Osteoblast (primary cell): ENCODE measurements around the gene IBA57. TPM values are rescaled to one million over a fixed set of nuclear protein-coding genes. Genes with fewer than 3 reads are reported as not detected.
A peak's percentile ranks its signal among the peaks of the same experiment; 100 is the strongest.

Source experiments
- DNase-seq: peaks from one replicate; pipeline ENCODE4 v3.0.0; 2011; ENCODE audit warnings: low spot score, mixed read lengths; ENCODE audit not compliant: insufficient read length; ENCODE audit errors: missing footprints
- H2AFZ ChIP-seq: 2 replicates; pipeline ENCODE4 v1.6.0; 2011; ENCODE audit warnings: mild to moderate bottlenecking, low read length
- H3K27ac ChIP-seq: 2 replicates; pipeline ENCODE4 v1.5.1; 2011; ENCODE audit warnings: mild to moderate bottlenecking, low read depth, low read length, moderate library complexity
- H3K27me3 ChIP-seq: 2 replicates; pipeline ENCODE4 v1.6.0; 2012; ENCODE audit warnings: mild to moderate bottlenecking, control low read depth, inconsistent platforms, low read length, moderate library complexity; ENCODE audit not compliant: insufficient read depth
- H3K36me3 ChIP-seq: 2 replicates; pipeline ENCODE4 v1.5.1; 2011; ENCODE audit warnings: mild to moderate bottlenecking, low read length, control low read depth, moderate library complexity; ENCODE audit not compliant: insufficient read depth
- H3K4me1 ChIP-seq: 2 replicates; pipeline ENCODE4 v1.5.1; 2011; ENCODE audit warnings: mild to moderate bottlenecking, low read length, control low read depth, moderate library complexity; ENCODE audit not compliant: insufficient read depth
- H3K4me2 ChIP-seq: 2 replicates; pipeline ENCODE4 v1.6.0; 2011; ENCODE audit warnings: mild to moderate bottlenecking, low read length; ENCODE audit not compliant: insufficient read depth
- H3K4me3 ChIP-seq: fragments of 200-600 bp; sonication (generic); 3 replicates; pipeline ENCODE4 v1.5.1; 2012; ENCODE audit warnings: mild to moderate bottlenecking, low read length, inconsistent platforms; ENCODE audit not compliant: insufficient read depth
- H3K79me2 ChIP-seq: 2 replicates; pipeline ENCODE4 v1.6.0; 2012; ENCODE audit warnings: mild to moderate bottlenecking, low read length, control low read depth, inconsistent platforms; ENCODE audit not compliant: insufficient read depth
- H3K9me3 ChIP-seq: 2 replicates; pipeline ENCODE4 v1.5.1; 2011; ENCODE audit warnings: low read depth, low read length, control low read depth
- H4K20me1 ChIP-seq: 2 replicates; pipeline ENCODE4 v1.6.0; 2012; ENCODE audit warnings: mild to moderate bottlenecking, low read length, control low read depth; ENCODE audit not compliant: insufficient read depth
- CTCF ChIP-seq: IDR thresholded peaks from 2 replicates; pipeline ENCODE4 v1.5.1; 2011; ENCODE audit warnings: mild to moderate bottlenecking, low read depth, low read length, moderate library complexity; ENCODE audit errors: extremely low read depth
- total RNA-seq: library from RNA; depleted of rRNA; stranded (reverse); fragments of >200 nt; gene quantifications from 2 replicates; pipeline ENCODE4 v1.2.3, GENCODE V29; 2012

The IBA57 gene
- total RNA-seq: 4.4 and 4.7 TPM in 2 replicates

DNA sequence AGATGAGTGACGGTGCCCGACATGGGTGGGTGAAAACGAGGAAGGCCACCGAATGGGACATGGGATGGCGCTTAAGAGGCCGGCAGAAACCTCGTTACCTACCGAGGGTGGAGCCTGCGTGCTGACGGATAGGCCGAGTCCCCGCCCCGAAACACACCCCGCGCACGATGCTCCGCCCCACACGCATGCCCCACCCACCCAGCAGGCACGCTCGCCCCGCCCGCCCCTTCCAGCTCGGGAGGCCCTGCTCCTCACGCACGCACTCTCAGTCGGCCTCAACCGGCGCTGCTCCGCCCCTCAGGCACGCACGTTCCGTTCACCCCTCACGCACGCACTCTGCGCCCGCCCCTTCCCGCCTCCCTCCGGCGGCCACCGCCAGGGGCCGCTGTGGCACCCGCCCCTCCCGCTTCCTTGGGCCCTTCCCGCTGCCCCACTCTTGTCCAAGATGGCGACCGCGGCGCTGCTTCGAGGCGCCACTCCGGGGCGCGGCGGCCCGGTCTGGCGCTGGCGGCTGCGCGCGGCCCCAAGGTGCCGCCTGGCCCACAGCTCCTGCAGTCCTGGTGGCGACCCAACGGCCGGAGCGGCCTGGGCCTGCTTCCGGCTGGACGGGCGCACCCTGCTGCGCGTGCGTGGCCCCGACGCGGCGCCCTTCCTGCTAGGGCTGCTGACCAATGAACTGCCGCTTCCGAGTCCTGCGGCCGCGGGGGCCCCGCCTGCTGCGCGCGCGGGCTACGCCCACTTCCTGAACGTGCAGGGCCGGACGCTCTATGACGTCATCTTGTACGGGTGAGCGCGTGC, at the start of gene IBA57:
Gene IBA57 (plus strand): TSS at position 433 of the 798 bp plus-strand sequence. CDS start 13 bp downstream, at position 446.
- DNase-seq: peak; percentile 100
- peak within 1 kb of the TSS; percentile 97 for H2AFZ ChIP-seq

DNA sequence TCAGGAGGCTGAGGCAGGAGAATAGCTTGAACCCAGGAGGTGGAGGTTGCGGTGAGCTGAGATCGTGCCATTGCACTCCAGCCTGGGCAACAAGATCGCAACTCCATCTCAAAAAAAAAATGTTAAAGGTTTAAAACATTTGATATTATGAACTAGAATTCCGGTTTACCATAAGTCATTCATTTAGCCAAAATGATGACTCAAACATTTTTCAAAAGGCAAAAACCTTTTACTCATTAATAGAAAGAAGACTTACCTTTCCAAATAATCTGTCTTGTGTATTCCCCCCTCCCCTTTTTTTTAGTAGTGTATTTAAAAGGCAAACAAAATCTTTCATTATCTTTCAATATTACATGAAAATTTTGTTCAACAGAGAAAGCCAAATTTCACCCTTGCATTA, 48.3 kb upstream of the IBA57 start:
- Histone ChIP-seq H3K4me2 (no peak overlapping the region), H3K4me3 (no peak overlapping the region), H3K36me3 (no peaks in the 10 kb centered on the region), H3K4me1 (peaks cover 5% of the 10 kb centered on the region), H2AFZ (no peak overlapping the region), H3K79me2 (no peaks in the 10 kb centered on the region), H3K27ac (no peak overlapping the region), H3K9me3 (no peaks in the 10 kb centered on the region), H3K27me3 (no peaks in the 10 kb centered on the region), H4K20me1 (no peaks in the 10 kb centered on the region)
- no peak for TF ChIP-seq CTCF
- no peak for DNase-seq

More for the DNA sequence above, at the start of gene IBA57:
- no peaks in the 10 kb centered on the region for H3K36me3 ChIP-seq
- H3K27ac ChIP-seq: peak within 1 kb of the TSS; percentile 98
- H4K20me1 ChIP-seq: no peaks in the 10 kb centered on the region
- peak within 1 kb of the TSS; percentile 98 for H3K4me2 ChIP-seq
- peak within 1 kb of the TSS; percentile 89 for H3K4me3 ChIP-seq
- peak; percentile 73 for TF ChIP-seq CTCF
- H3K27me3 ChIP-seq: no peaks in the 10 kb centered on the region
- no peaks in the 10 kb centered on the region for H3K9me3 ChIP-seq
- H3K79me2 ChIP-seq: peaks cover 17% of the 10 kb centered on the region
- H3K4me1 ChIP-seq: peaks cover 23% of the 10 kb centered on the region

GRCh38 chr1:228118040-228118439, 47.6 kb upstream of the IBA57 start:
- Histone ChIP-seq H3K9me3 (no peaks in the 10 kb centered on the region), H2AFZ (no peak overlapping the region), H3K27me3 (peaks cover 7% of the 10 kb centered on the region), H3K79me2 (no peaks in the 10 kb centered on the region), H4K20me1 (no peaks in the 10 kb centered on the region), H3K4me2 (no peak overlapping the region), H3K27ac (no peak overlapping the region), H3K4me3 (no peak overlapping the region), H3K36me3 (no peaks in the 10 kb centered on the region), H3K4me1 (peaks cover 5% of the 10 kb centered on the region)
- no peak for TF ChIP-seq CTCF
- DNase-seq: no peak

- Histone ChIP-seq H3K27ac (peak overlapping the region; percentile 66), H3K4me3 (no peak overlapping the region)
Measured at GRCh38 chr1:228120351-228120750, 45.3 kb upstream of the IBA57 start.

More at GRCh38 chr1:228120351-228120750, 45.3 kb upstream of the IBA57 start:
- peaks cover 13% of the 10 kb centered on the region for H3K27me3 ChIP-seq
- no peak for TF ChIP-seq CTCF
- no peaks in the 10 kb centered on the region for H3K36me3 ChIP-seq
- H3K4me2 ChIP-seq: no peak overlapping the region
- no peaks in the 10 kb centered on the region for H3K9me3 ChIP-seq
- H4K20me1 ChIP-seq: no peaks in the 10 kb centered on the region
- no peak overlapping the region for H2AFZ ChIP-seq
- no peaks in the 10 kb centered on the region for H3K79me2 ChIP-seq
- no peak for DNase-seq
- H3K4me1 ChIP-seq: peaks cover 5% of the 10 kb centered on the region
